Muscle of leg (tissue), 11 donors: Measurements from ENCODE around the gene TIFAB. TPM values are rescaled to one million over a fixed set of nuclear protein-coding genes. Genes with fewer than 3 reads are reported as not detected.

Experiments
- DNase-seq: peaks from one replicate; pipeline ENCODE4 v3.0.0; 2013
- H3K27ac ChIP-seq: one replicate; pipeline ENCODE4 v1.5.1; 2013; ENCODE audit warnings: mild to moderate bottlenecking, low read length, control low read depth
- H3K27me3 ChIP-seq: one replicate; pipeline ENCODE4 v1.6.1; 2013; ENCODE audit warnings: low read length; ENCODE audit not compliant: control insufficient read depth, insufficient read depth
- H3K36me3 ChIP-seq: one replicate; pipeline ENCODE4 v1.6.1; 2013; ENCODE audit warnings: low read length; ENCODE audit not compliant: control insufficient read depth, insufficient read depth
- H3K4me1 ChIP-seq: one replicate; pipeline ENCODE4 v1.6.1; 2013; ENCODE audit warnings: low read length; ENCODE audit not compliant: control insufficient read depth, insufficient read depth
- H3K4me3 ChIP-seq: one replicate; pipeline ENCODE4 v1.5.1; 2013; ENCODE audit warnings: low read length, control low read depth
- H3K9me3 ChIP-seq: replicated peaks from 2 replicates; pipeline ENCODE4 v1.6.1; 2013; ENCODE audit warnings: low read depth, low read length; ENCODE audit not compliant: control insufficient read depth
- WGBS: methylation state at CpG from one replicate; pipeline ENCODE4 v1.1.5; 2013; ENCODE audit warnings: missing lambda C conversion rate; ENCODE audit not compliant: insufficient coverage; 5-methylcytosine and 5-hydroxymethylcytosine counted together
- polyA plus RNA-seq, 8 donors: library from polyadenylated mRNA; unstranded; fragments of 120-200 nt; gene quantifications; one replicate each; pipeline versions ENCODE4 v1.2.1 to v1.2.3, GENCODE V29; 2013; ENCODE audit warnings: inconsistent platforms in 1 of 8, low replicate concordance in 1 of 8; ENCODE audit not compliant: insufficient read length in 8 of 8, insufficient read depth in 1 of 8
- total RNA-seq: library from RNA; stranded (reverse); fragments of 120-200 nt; gene quantifications from one replicate; pipeline ENCODE4 v1.2.4, GENCODE V29; 2013

Gene TIFAB
- total and polyA plus RNA-seq, 9 donors, result 0.05 to 0.33 (median 0.20) TPM

GRCh38 chr5:135481909-135482311 is 29.8 kb upstream of the TIFAB start:
- Histone ChIP-seq H3K27ac (no peak overlapping the region), H3K36me3 (no peaks in the 10 kb centered on the region), H3K4me1 (no peaks in the 10 kb centered on the region), H3K27me3 (peaks cover 47% of the 10 kb centered on the region), H3K9me3 (no peaks in the 10 kb centered on the region), H3K4me3 (no peak overlapping the region)
- 98% methylated on average over 4 of the region's 4 CpGs for WGBS
- no peak for DNase-seq

GRCh38 chr5:135481387-135481786 is 29.2 kb upstream of the TIFAB start:
- no peak overlapping the region for H3K27ac ChIP-seq
- no peak overlapping the region for H3K4me3 ChIP-seq
- no peaks in the 10 kb centered on the region for H3K9me3 ChIP-seq
- H3K4me1 ChIP-seq, result no peaks in the 10 kb centered on the region
- 58% methylated on average over 5 of the region's 5 CpGs for WGBS
- DNase-seq, result no peak
- H3K27me3 ChIP-seq, result peaks cover 46% of the 10 kb centered on the region
- H3K36me3 ChIP-seq, result no peaks in the 10 kb centered on the region

GRCh38 chr5:135480511-135480910 is 28.4 kb upstream of the TIFAB start:
- H3K36me3 ChIP-seq, result no peaks in the 10 kb centered on the region
- no peak overlapping the region for H3K27ac ChIP-seq
- no peak overlapping the region for H3K4me3 ChIP-seq
- no peaks in the 10 kb centered on the region for H3K9me3 ChIP-seq
- no peaks in the 10 kb centered on the region for H3K4me1 ChIP-seq
- H3K27me3 ChIP-seq, result peaks cover 43% of the 10 kb centered on the region
- WGBS, result 90% methylated on average over 3 of the region's 5 CpGs
- no peak for DNase-seq

GRCh38 chr5:135478938-135479337 is 26.8 kb upstream of the TIFAB start:
- H3K36me3 ChIP-seq, result no peaks in the 10 kb centered on the region
- no peaks in the 10 kb centered on the region for H3K4me1 ChIP-seq
- H3K4me3 ChIP-seq, result no peak overlapping the region
- no peak for DNase-seq
- H3K27ac ChIP-seq, result no peak overlapping the region
- H3K27me3 ChIP-seq, result peaks cover 40% of the 10 kb centered on the region
- no peaks in the 10 kb centered on the region for H3K9me3 ChIP-seq
- 66% methylated on average over 2 of the region's 4 CpGs for WGBS

- Histone ChIP-seq H3K27ac (no peak overlapping the region), H3K27me3 (peaks cover 47% of the 10 kb centered on the region), H3K9me3 (no peaks in the 10 kb centered on the region), H3K4me1 (no peaks in the 10 kb centered on the region), H3K4me3 (no peak overlapping the region), H3K36me3 (no peaks in the 10 kb centered on the region)
- 32% methylated on average over 12 of the region's 14 CpGs for WGBS
- DNase-seq, result no peak
These were observed 25.5 kb upstream of the TIFAB start for GRCh38 chr5:135477613-135478066.

- no peak overlapping the region for H3K4me3 ChIP-seq
- peaks cover 48% of the 10 kb centered on the region for H3K27me3 ChIP-seq
- H3K9me3 ChIP-seq, result no peaks in the 10 kb centered on the region
- no peak for DNase-seq
- 19% methylated on average over 4 of the region's 24 CpGs for WGBS
- H3K27ac ChIP-seq, result no peak overlapping the region
- H3K36me3 ChIP-seq, result no peaks in the 10 kb centered on the region
- H3K4me1 ChIP-seq, result no peaks in the 10 kb centered on the region
These were observed 24.7 kb upstream of the TIFAB start for GRCh38 chr5:135476615-135477581.

- H3K9me3 ChIP-seq, result no peaks in the 10 kb centered on the region
- 80% methylated on average over 9 of the region's 12 CpGs for WGBS
- peaks cover 48% of the 10 kb centered on the region for H3K27me3 ChIP-seq
- no peaks in the 10 kb centered on the region for H3K36me3 ChIP-seq
- no peak overlapping the region for H3K27ac ChIP-seq
- H3K4me3 ChIP-seq, result no peak overlapping the region
- no peak for DNase-seq
- no peaks in the 10 kb centered on the region for H3K4me1 ChIP-seq
These were observed 22.0 kb upstream of the TIFAB start for GRCh38 chr5:135473956-135474670.

- H3K4me1 ChIP-seq, result no peaks in the 10 kb centered on the region
- H3K27ac ChIP-seq, result no peak overlapping the region
- WGBS, result 79% methylated on average over 5 of the region's 5 CpGs
- no peaks in the 10 kb centered on the region for H3K9me3 ChIP-seq
- no peak overlapping the region for H3K4me3 ChIP-seq
- no peaks in the 10 kb centered on the region for H3K36me3 ChIP-seq
- H3K27me3 ChIP-seq, result peaks cover 55% of the 10 kb centered on the region
- no peak for DNase-seq
These were observed 20.0 kb upstream of the TIFAB start for GRCh38 chr5:135472141-135472540.

GRCh38 chr5:135471726-135472125 is 19.6 kb upstream of the TIFAB start:
- no peak for DNase-seq
- 83% methylated on average over 1 of the region's 4 CpGs for WGBS
- H3K4me3 ChIP-seq, result no peak overlapping the region
- no peaks in the 10 kb centered on the region for H3K36me3 ChIP-seq
- no peaks in the 10 kb centered on the region for H3K4me1 ChIP-seq
- peaks cover 56% of the 10 kb centered on the region for H3K27me3 ChIP-seq
- H3K9me3 ChIP-seq, result no peaks in the 10 kb centered on the region
- no peak overlapping the region for H3K27ac ChIP-seq

- peaks cover 65% of the 10 kb centered on the region for H3K27me3 ChIP-seq
- no peak overlapping the region for H3K27ac ChIP-seq
These were observed 17.8 kb upstream of the TIFAB start for GRCh38 chr5:135469911-135470310.

More at GRCh38 chr5:135469911-135470310, 17.8 kb upstream of the TIFAB start:
- H3K36me3 ChIP-seq, result no peaks in the 10 kb centered on the region
- H3K4me3 ChIP-seq, result no peak overlapping the region
- H3K9me3 ChIP-seq, result no peaks in the 10 kb centered on the region
- DNase-seq, result no peak
- peaks cover 4% of the 10 kb centered on the region for H3K4me1 ChIP-seq
- no CpG with 5 or more reads among the region's 5 CpGs for WGBS
